ENCODE results near the gene PGGHG.

- TF ChIP-seq CTCF (IDR thresholded peaks at IDR 0.05; ENCODE audit: low read length) (no peak), EZH2 (IDR thresholded peaks at IDR 0.05; ENCODE audit: borderline replicate concordance, low read length) (no peak)
These were observed 44.5 kb upstream of the PGGHG start for GRCh38 chr11:244376-244775.
